HG03460 (cell line): Measurements from ENCODE around the gene GNG3.
"Not testable (repeated sequence)": the region's sequence is repeated elsewhere in the genome, so short reads cannot be mapped to it uniquely, and the experiment has no call there.

Experiments used
- ATAC-seq: cut with Tn5 transposase; IDR thresholded peaks from one replicate; pipeline ENCODE4 v1.9.1; 2021; ENCODE audit not compliant: unreplicated experiment

Gene GNG3

DNA sequence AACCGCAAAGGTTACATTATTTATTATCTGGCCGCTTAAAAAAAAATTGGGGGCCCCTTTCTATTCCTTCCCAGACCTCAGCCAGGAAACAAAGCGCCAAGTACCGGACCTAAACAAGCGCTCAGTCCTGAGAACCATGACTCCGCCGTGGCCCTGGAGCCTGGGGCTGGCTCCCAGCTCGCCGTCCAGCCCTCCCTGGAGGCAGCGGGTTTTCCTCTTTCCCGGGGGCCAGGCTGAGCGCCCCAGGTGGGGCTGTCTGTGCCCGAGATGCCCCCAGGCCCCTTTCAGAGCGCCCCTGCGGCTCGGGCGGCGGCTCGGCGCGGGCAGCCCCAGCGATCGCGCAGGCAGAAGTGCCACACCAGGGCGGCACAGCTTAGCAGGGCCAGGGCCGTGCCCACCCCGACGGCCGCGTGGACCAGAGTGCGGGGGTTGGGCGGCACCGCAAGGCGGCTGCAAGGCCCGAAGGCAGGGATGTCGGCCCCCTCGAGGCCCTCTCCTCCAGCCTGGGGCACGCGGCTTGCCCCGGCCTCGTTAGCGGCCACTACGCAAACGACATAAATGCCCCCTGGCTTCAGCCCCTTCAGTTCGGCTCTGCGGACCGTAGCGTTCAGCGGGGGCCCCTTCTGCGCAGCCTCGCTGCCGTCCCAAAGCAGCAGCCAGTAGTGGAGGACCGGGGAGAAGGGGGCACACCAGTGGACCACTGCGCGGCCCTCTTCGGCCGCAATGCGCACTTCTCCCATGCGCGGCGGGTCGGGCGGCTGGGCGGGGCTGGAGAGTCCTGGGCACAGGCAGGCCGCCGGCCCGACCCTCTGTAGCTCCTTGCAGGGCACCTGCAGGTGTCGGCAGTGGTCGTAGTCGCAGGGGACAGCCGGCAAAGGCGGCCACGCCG is 19.7 kb upstream of the GNG3 start:
- no peak for ATAC-seq

DNA sequence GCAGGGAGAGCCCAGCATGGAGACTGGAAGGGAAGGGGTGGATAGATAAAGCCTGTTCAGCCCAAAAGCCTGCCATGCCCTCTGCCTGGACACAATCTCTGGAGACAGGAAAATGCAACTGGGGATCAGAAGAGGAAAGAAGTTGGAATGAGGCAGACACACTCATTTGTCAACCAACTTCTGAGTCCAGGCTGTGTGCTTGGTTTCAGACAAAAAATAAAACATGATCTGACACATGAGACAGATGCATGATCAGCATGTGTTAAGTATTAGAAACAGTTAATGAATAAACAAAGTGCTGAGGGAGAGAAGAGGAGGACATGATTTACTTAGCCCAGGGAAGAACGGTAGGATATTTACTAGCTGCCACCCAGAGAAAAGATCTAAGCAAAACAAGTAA is 19.0 kb upstream of the GNG3 start:
- no peak for ATAC-seq

GRCh38 chr11:62689421-62690183 is 17.9 kb upstream of the GNG3 start, which contains the start of gene LRRN4CL:
LRRN4CL (minus strand) TSS chr11:62689530; CDS start chr11:62688508, 1,022 bp downstream.
- ATAC-seq: no peak

GRCh38 chr11:62693624-62694023 is 13.9 kb upstream of the GNG3 start:
- ATAC-seq: not testable (repeated sequence)

DNA sequence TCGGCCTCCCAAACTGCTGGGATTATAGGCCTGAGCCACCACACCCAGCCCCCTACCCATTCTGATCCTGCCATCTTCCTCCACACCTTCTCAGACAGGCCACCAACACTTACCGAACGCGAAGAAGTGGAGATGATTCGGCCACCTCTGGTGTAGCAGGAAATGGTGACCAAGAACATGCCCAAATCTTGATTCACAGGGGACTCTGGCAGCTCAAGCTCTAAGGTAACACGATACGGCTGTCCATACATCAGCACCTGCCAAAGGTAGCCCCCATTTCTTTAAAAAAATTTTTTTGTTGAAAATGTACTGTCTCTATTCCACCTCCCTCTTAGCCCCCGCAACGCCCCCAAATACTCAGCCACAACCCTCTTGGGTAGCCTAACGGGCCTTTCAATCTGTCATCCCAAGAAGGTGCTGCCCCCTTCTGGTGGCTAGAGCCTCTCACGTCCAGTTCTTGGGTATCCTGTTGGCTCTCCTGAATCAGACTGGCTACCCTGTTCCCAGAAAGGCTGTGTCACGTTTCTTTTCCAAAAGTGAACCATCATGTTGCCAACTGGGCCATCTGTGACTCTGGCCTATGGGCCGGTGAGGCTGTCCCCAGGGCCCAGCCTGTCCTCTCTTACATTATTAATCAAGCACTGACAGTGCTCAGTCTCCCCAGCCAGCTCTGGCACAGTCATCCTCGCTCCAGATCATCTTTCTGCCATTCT is 12.9 kb upstream of the GNG3 start:
- ATAC-seq: no peak

DNA sequence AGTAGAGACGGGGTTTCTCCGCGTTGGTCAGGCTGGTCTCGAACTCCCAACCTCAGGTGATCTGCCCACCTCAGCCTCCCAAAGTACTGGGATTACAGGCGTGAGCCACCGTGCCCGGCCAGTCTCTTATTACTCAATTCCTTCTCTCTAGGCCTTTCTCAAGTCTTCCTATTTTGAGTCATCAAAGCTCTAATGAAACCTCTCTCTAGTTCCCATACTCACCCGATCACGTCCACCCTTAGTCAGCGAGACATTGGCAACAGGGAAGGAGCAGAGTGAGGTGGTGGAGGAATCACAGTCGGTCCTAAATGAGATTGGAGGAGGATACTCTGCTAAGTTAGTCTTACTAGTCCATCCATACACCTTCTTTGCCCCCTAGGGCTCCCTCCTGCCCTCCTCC is 5.2 kb upstream of the GNG3 start:
- no peak for ATAC-seq

- not testable (repeated sequence) for ATAC-seq
These were observed 3.6 kb upstream of the GNG3 start for GRCh38 chr11:62703921-62704320.

GRCh38 chr11:62705413-62705812 is 2.1 kb upstream of the GNG3 start:
- ATAC-seq: no peak

- peak; percentile 50 for ATAC-seq
These were observed 1.3 kb upstream of the GNG3 start for GRCh38 chr11:62705880-62706849.

DNA sequence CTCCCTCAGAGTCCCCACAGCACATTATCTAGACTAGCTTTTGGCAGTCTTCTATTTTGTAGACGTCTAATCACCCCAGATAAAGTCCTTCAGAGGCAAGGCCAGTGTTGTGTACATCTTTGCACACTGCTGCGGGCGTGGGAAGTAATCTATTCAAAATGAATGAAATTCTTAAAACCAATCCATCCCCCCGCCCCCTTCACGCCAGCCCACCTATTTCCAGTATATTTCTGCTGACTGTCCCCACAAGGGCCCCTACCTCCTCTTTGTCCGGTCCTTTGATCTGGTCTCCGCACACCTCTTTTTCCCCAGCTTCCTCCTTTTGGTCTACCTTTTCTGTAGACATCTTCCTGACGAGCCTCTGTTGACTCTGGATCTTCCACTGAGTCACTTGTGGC is 627 bp upstream of the GNG3 start:
- ATAC-seq: no peak

DNA sequence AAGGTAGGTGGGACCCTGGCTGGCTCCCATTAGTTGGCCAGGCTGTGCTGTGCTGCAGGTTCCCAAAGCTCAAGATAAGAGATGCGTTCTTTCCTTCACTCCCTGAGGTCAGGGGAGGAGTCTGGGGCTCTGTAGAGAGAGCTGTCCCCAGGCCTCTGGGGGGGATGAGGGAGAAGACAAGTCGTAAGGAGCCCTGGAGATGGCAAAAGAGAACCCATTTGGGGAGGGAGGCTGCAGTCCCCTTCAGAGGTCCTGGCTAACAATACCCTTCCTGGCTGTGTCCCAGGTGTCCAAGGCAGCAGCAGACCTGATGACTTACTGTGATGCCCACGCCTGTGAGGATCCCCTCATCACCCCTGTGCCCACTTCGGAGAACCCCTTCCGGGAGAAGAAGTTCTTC is 916 bp downstream of the GNG3 start:
- ATAC-seq: no peak

DNA sequence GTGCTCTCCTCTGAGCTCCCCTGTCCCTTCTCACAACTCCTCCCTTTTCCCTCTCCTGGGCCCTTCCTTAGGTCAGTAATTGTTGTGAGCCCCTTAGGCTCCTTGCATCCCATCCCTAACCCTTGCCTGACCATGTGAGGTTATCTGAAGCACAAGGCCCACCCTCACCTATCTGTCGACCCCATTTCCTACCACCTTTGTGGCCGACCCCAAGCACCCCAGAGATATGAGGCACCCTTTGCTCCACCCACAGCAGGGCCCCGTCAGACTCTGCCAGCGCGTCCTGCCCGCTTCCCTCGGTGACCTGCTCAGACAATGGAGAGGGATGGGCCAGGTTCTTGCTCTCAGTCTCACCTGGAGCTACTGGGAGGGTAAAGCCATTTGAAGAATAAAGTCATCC is 1.3 kb downstream of the GNG3 start:
- peak; percentile 4 for ATAC-seq

- peak; percentile 67 for ATAC-seq
These were observed 1.9 kb downstream of the GNG3 start for GRCh38 chr11:62709247-62710000.

- no peak for ATAC-seq
These were observed 2.5 kb downstream of the GNG3 start for GRCh38 chr11:62710001-62710345.

GRCh38 chr11:62712276-62712812 is 4.9 kb downstream of the GNG3 start:
- ATAC-seq: no peak

- ATAC-seq: no peak
These were observed 5.4 kb downstream of the GNG3 start for GRCh38 chr11:62712861-62713260.

DNA sequence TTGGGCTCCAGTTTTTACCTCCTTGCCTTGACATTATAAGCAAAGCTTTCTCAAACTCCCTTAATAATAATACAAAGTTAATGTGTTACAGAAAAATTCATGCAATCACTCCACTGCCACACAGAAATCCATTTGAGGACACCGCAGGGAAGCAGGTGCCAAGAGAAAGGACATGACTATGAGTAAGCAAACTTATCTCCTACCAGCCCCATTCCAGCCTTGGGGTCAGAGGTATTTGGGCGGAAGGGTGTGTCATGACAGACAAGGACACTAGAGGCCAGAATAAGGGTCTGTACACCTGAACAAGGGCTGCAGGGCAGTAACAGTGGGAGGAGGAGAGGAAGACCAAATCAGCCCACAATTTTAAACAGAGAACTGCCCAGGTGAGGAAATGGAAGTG is 5.9 kb downstream of the GNG3 start:
- ATAC-seq: no peak

- no peak for ATAC-seq
These were observed 8.0 kb downstream of the GNG3 start for GRCh38 chr11:62715150-62716130.
